ENCODE measurements around the gene TCHH.
"Not testable (repeated sequence)": the region's sequence is repeated elsewhere in the genome, so short reads cannot be mapped to it uniquely, and the experiment has no call there.

TCHH gene

DNA sequence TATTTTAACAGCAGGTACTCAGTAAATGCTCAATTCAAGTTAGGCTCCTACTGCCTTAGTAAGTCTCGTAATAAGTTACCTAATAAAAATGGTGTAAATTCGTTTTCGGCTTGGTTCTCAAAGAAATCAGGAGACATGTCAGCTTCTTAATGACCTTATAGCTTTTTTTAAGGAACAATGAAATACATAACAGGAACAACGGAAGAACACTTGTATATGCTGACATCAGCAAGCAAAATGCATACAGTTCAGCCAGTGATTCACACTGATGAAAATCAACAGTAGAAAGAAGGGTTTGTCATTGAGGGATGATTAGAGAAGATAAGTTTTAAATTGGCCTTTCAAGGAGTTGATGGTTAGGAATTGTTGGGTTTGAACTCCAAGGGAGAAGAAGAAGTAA lies 30.5 kb upstream of the TCHH start:
- Histone ChIP-seq H3K36me3 (ENCODE audit: low read length) (no peaks in the 10 kb centered on the region), H3K27ac (ENCODE audit: low read depth, low read length) (no peak overlapping the region), H4K20me1 (ENCODE audit: low read depth, low read length) (no peaks in the 10 kb centered on the region), H2AFZ (ENCODE audit: low read depth, low read length, severe bottlenecking) (no peak overlapping the region), H3K4me2 (ENCODE audit: low read depth, low read length, poor library complexity, severe bottlenecking) (no peak overlapping the region), H3K4me3 (ENCODE audit: insufficient read depth, low read length, poor library complexity, severe bottlenecking) (no peak overlapping the region), H3K9me2 (replicated peaks; ENCODE audit: insufficient read depth, low read length) (no peaks in the 10 kb centered on the region), H3K27me3 (ENCODE audit: low read length) (no peaks in the 10 kb centered on the region), H3K9ac (ENCODE audit: low read length) (no peak overlapping the region), H3K9me3 (ENCODE audit: insufficient read depth, low read length) (peaks cover 20% of the 10 kb centered on the region; the same call in 1 of the 2 replicates), H3K79me2 (ENCODE audit: insufficient read depth, low read length) (no peaks in the 10 kb centered on the region), H3F3A (ENCODE audit: insufficient read depth) (no peaks in the 10 kb centered on the region)
- no peak for TF ChIP-seq EZH2phosphoT487 (conservative IDR thresholded peaks at IDR 0.05; ENCODE audit: low read length)
- TF ChIP-seq, protein P1, sequence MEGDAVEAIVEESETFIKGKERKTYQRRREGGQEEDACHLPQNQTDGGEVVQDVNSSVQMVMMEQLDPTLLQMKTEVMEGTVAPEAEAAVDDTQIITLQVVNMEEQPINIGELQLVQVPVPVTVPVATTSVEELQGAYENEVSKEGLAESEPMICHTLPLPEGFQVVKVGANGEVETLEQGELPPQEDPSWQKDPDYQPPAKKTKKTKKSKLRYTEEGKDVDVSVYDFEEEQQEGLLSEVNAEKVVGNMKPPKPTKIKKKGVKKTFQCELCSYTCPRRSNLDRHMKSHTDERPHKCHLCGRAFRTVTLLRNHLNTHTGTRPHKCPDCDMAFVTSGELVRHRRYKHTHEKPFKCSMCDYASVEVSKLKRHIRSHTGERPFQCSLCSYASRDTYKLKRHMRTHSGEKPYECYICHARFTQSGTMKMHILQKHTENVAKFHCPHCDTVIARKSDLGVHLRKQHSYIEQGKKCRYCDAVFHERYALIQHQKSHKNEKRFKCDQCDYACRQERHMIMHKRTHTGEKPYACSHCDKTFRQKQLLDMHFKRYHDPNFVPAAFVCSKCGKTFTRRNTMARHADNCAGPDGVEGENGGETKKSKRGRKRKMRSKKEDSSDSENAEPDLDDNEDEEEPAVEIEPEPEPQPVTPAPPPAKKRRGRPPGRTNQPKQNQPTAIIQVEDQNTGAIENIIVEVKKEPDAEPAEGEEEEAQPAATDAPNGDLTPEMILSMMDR (IDR thresholded peaks at IDR 0.05; ENCODE audit: insufficient read depth, low read length, poor library complexity, severe bottlenecking) = no peak

GRCh38 chr1:152144674-152145183 lies 29.5 kb upstream of the TCHH start:
- H3K4me3 ChIP-seq (ENCODE audit: insufficient read depth, low read length, poor library complexity, severe bottlenecking); H3K9me2 ChIP-seq (replicated peaks; ENCODE audit: insufficient read depth, low read length); H3K36me3 ChIP-seq (ENCODE audit: low read length); H2AFZ ChIP-seq (ENCODE audit: low read depth, low read length, severe bottlenecking); H3K4me2 ChIP-seq (ENCODE audit: low read depth, low read length, poor library complexity, severe bottlenecking); H3F3A ChIP-seq (ENCODE audit: insufficient read depth); H3K79me2 ChIP-seq (ENCODE audit: insufficient read depth, low read length); H3K27me3 ChIP-seq (ENCODE audit: low read length); H3K9ac ChIP-seq (ENCODE audit: low read length); H3K27ac ChIP-seq (ENCODE audit: low read depth, low read length); H4K20me1 ChIP-seq (ENCODE audit: low read depth, low read length): not testable (repeated sequence)
- peaks cover 20% of the 10 kb centered on the region; the same call in 1 of the 2 replicates for H3K9me3 ChIP-seq (ENCODE audit: insufficient read depth, low read length)

GRCh38 chr1:152143150-152143887 lies 28.1 kb upstream of the TCHH start:
- Histone ChIP-seq H3K9ac (ENCODE audit: low read length) (no peak overlapping the region), H3K4me2 (ENCODE audit: low read depth, low read length, poor library complexity, severe bottlenecking) (no peak overlapping the region), H3K27me3 (ENCODE audit: low read length) (no peaks in the 10 kb centered on the region), H3K36me3 (ENCODE audit: low read length) (no peaks in the 10 kb centered on the region), H3F3A (ENCODE audit: insufficient read depth) (no peaks in the 10 kb centered on the region), H3K79me2 (ENCODE audit: insufficient read depth, low read length) (no peaks in the 10 kb centered on the region), H3K27ac (ENCODE audit: low read depth, low read length) (no peak overlapping the region), H2AFZ (ENCODE audit: low read depth, low read length, severe bottlenecking) (no peak overlapping the region), H3K4me3 (ENCODE audit: insufficient read depth, low read length, poor library complexity, severe bottlenecking) (no peak overlapping the region), H3K9me2 (replicated peaks; ENCODE audit: insufficient read depth, low read length) (no peaks in the 10 kb centered on the region), H4K20me1 (ENCODE audit: low read depth, low read length) (no peaks in the 10 kb centered on the region), H3K9me3 (ENCODE audit: insufficient read depth, low read length) (peaks cover 13% of the 10 kb centered on the region; the same call in 1 of the 2 replicates)
- TF ChIP-seq, protein P1 (IDR thresholded peaks at IDR 0.05; ENCODE audit: insufficient read depth, low read length, poor library complexity, severe bottlenecking) = no peak
- no peak for TF ChIP-seq EZH2phosphoT487 (conservative IDR thresholded peaks at IDR 0.05; ENCODE audit: low read length)

- Histone ChIP-seq H3K9ac (ENCODE audit: low read length) (no peak overlapping the region), H3K27ac (ENCODE audit: low read depth, low read length) (no peak overlapping the region), H3K4me3 (ENCODE audit: insufficient read depth, low read length, poor library complexity, severe bottlenecking) (no peak overlapping the region), H3K27me3 (ENCODE audit: low read length) (no peaks in the 10 kb centered on the region), H3K9me2 (replicated peaks; ENCODE audit: insufficient read depth, low read length) (no peaks in the 10 kb centered on the region), H3K79me2 (ENCODE audit: insufficient read depth, low read length) (no peaks in the 10 kb centered on the region), H3K9me3 (ENCODE audit: insufficient read depth, low read length) (peaks cover 5% of the 10 kb centered on the region; the same call in 1 of the 2 replicates), H3K36me3 (ENCODE audit: low read length) (no peaks in the 10 kb centered on the region), H3K4me2 (ENCODE audit: low read depth, low read length, poor library complexity, severe bottlenecking) (no peak overlapping the region), H4K20me1 (ENCODE audit: low read depth, low read length) (no peaks in the 10 kb centered on the region), H2AFZ (ENCODE audit: low read depth, low read length, severe bottlenecking) (no peak overlapping the region), H3F3A (ENCODE audit: insufficient read depth) (no peaks in the 10 kb centered on the region)
- no peak for TF ChIP-seq EZH2phosphoT487 (conservative IDR thresholded peaks at IDR 0.05; ENCODE audit: low read length)
- TF ChIP-seq, protein P1 (IDR thresholded peaks at IDR 0.05; ENCODE audit: insufficient read depth, low read length, poor library complexity, severe bottlenecking) = peak; percentile 13
Observed at GRCh38 chr1:152141971-152142584, 26.8 kb upstream of the TCHH start.
